Gastrocnemius medialis (tissue), 4 donors: ENCODE data around the gene MRPL47.

Experiments
- POLR2A ChIP-seq, 2 donors: fragments of 450-650 bp; IDR thresholded peaks; one replicate each; pipeline ENCODE4 v1.6.1; 2017; ENCODE audit warnings: antibody characterized with exemption in 2 of 2, mild to moderate bottlenecking in 2 of 2, moderate library complexity in 2 of 2
- TF ChIP-seq, protein P1 (sequence below), 5 experiments: fragments of 450-650 bp in 3 of 5; fragments of 200-600 bp in 2 of 5; sonication (generic) in 2 of 5; IDR thresholded peaks in 4 of 5; conservative IDR thresholded peaks in 1 of 5; 1 replicate in 4 of 5; 2 replicates in 1 of 5; pipeline ENCODE4 v1.5.1; 2016 to 2019; ENCODE audit warnings: antibody characterized with exemption in 5 of 5, mild to moderate bottlenecking in 3 of 5, moderate library complexity in 3 of 5

DNA sequence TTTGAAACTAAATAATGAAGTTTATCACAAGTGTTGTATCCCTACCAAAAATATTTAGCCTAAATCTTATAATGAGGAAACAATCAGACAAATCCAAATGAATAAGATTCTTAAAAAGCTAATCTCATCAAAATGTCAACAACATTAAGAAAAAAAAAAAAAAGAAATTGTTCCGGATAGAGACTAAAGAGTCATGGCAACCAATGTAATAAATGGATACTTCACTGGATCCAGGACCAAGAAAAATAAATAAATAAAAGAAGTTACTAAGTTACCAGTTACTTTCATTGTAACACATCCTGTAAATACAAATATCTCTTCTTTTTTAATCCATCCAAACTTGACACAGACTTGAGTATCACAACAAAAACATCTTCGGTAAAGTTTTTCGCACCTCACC is 607 bp downstream of the MRPL47 start:
- TF ChIP-seq POLR2A (IDR thresholded peaks at IDR 0.05) = no peak
- TF ChIP-seq, protein P1, sequence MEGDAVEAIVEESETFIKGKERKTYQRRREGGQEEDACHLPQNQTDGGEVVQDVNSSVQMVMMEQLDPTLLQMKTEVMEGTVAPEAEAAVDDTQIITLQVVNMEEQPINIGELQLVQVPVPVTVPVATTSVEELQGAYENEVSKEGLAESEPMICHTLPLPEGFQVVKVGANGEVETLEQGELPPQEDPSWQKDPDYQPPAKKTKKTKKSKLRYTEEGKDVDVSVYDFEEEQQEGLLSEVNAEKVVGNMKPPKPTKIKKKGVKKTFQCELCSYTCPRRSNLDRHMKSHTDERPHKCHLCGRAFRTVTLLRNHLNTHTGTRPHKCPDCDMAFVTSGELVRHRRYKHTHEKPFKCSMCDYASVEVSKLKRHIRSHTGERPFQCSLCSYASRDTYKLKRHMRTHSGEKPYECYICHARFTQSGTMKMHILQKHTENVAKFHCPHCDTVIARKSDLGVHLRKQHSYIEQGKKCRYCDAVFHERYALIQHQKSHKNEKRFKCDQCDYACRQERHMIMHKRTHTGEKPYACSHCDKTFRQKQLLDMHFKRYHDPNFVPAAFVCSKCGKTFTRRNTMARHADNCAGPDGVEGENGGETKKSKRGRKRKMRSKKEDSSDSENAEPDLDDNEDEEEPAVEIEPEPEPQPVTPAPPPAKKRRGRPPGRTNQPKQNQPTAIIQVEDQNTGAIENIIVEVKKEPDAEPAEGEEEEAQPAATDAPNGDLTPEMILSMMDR (IDR thresholded peaks at IDR 0.05 in 4 of 5, conservative IDR thresholded peaks at IDR 0.05 in 1 of 5) = no peak
